Measurements from ENCODE around the gene ISG15.

Gene ISG15

GRCh38 chr1:1013105-1013921 is at the start of gene ISG15:
Gene ISG15 (plus strand): TSS chr1:1013497. CDS start chr1:1013574, 77 bp downstream.
- DNase-seq (ENCODE audit: low read depth) = peak; percentile 82

DNA sequence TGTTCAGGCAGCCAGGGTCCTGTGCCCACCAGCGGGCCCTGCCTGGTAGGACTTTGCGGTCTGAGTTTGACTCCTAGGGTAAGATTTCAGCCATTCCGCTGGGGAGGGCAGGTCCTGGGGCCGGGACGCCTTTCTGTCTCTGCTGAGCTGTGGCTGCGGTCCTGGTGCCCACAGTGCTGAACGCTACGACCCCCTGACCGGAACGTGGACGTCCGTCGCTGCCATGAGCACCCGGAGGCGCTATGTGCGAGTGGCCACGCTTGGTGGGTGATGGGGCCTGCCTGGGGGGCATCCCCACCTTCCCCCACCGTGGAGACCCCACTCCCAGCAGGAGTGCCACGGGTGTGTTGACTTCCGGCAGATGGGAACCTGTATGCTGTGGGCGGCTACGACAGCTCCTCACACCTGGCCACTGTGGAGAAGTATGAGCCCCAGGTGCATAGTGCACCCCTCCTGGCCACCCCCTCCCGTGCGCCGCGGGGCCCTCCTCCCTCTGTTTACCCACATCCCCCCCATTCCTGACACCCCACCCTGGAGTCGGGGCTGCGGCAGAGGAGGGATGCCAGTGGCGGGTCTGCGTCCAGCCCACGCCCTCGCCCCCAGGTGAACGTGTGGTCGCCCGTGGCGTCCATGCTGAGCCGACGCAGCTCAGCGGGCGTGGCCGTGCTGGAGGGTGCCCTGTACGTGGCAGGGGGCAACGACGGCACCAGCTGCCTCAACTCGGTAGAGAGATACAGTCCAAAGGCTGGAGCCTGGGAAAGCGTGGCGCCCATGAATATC is 49.4 kb upstream of the ISG15 start:
- DNase-seq (ENCODE audit: low read depth) = no peak

DNA sequence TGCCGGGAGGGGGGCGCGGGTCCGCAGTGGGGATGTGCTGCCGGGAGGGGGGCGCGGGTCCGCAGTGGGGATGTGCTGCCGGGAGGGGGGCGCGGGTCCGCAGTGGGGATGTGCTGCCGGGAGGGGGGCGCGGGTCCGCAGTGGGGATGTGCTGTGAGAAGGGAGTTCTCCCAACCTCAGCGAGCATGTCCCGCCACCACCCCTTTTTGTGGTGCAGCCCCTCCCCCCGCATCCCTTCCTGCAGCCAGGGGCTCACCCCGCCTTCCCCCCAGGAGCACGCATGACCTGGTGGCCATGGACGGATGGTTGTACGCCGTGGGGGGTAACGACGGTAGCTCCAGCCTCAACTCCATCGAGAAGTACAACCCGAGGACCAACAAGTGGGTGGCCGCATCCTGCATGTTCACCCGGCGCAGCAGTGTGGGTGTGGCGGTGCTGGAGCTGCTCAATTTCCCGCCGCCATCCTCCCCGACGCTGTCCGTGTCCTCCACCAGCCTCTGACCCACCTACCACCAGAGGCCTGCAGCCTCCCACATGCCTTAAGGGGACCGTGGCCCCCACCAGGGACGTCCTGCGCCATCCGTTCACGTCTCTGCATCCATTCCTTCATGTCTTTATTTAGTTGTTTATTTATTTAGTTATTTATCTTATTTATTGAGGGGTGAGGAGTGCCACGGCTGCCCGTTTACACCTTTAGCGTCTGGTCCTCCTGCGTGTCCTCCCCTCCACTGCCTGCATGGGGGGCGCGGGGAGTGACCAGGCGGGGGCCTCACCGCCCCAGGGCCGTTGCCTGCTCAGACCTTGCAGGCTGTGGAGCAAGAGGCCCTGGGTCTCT is 48.4 kb upstream of the ISG15 start:
- no peak for DNase-seq (ENCODE audit: low read depth)

DNA sequence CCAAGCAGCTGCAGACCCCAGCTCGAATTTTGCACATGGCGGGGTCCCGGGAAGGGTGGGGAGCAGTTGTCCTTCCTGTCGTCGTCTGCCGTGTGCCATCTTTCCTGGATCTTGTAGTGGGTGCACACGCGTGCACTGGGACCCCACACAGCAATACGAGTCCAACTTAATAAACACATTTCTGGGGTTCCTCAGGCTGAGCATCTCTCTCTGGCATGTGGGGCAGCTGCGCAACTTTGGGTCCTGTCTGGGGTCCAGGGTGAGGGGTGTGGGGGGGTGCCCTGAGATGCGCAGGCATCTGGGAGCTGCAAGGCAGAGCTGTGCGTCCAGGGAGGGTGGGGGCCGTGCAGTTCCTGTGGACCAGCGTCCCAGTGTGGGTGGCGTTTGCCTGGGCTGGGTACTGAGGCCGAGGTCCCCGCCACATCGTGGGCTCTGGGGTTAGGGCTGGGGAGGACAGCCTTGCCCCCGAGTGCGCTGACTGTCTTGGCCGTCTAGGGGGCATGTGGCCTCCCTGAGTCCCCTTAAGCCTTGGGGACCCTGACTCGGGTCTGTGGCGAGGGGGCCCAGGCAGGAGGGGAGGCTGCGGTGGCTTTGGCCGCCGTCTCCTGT is 47.7 kb upstream of the ISG15 start:
- no peak for DNase-seq (ENCODE audit: low read depth)

GRCh38 chr1:966135-966703 is 47.1 kb upstream of the ISG15 start, which contains the start of gene PLEKHN1:
Gene PLEKHN1 (plus strand): TSS chr1:966482. CDS start chr1:966532, 50 bp downstream.
- no peak for DNase-seq (ENCODE audit: low read depth)

GRCh38 chr1:966704-967300 is 46.5 kb upstream of the ISG15 start:
- peak; percentile 33 for DNase-seq (ENCODE audit: low read depth)

- no peak for DNase-seq (ENCODE audit: low read depth)
These were observed 45.6 kb upstream of the ISG15 start for GRCh38 chr1:967466-968343.

DNA sequence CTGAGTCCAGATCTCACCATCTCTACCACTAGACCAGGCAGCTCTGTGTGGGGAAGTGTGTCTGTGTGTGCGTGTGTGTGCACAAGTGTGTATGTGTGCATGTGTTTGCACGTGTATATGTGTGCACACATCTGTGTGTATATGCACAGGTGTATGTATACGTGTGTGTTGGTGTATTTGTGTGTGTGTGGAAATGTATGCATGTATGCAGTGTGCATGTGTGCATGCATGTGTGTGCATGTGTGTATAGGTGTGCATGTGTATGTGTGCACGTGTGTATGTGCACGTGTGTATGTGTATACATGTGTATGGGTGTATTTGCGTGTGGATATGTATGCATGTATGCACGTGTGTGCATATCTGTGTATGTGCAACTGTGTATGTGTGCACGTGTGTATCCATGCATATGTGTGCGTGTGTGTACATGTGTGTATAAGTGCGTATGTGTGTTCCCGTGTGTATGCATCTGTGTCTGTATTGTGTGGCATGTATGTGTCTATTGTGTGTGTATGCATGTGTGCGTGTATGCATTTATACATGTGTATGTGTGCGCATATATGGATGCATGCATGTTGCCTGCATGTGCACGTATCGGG is 43.9 kb upstream of the ISG15 start:
- DNase-seq (ENCODE audit: low read depth) = no peak

DNA sequence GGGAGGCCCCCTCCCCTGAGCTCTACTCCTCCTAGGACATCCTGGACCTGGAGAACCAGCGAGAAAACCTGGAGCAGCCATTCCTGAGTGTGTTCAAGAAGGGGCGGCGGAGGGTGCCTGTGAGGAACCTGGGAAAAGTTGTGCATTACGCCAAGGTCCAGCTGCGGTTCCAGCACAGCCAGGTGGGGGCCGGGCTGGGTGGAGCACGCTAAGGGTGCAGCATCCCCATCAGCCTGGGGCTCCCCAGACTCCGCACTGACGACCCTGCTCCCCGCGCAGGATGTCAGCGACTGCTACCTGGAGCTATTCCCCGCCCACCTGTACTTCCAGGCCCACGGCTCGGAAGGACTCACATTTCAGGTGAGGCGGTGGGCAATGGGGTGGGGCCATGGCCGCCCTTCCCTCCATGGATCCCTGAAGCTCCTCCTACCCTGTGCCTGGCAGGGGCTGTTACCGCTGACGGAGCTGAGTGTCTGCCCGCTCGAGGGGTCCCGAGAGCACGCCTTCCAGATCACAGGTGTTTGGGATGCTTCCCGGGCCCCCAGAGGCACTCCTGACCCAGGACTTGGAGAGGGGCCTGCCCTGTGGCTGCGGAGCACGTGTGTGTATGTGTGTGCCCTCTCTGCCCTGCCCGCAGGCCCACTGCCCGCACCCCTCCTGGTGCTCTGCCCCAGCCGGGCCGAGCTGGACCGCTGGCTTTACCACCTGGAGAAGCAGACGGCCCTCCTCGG is 42.9 kb upstream of the ISG15 start:
- no peak for DNase-seq (ENCODE audit: low read depth)

DNA sequence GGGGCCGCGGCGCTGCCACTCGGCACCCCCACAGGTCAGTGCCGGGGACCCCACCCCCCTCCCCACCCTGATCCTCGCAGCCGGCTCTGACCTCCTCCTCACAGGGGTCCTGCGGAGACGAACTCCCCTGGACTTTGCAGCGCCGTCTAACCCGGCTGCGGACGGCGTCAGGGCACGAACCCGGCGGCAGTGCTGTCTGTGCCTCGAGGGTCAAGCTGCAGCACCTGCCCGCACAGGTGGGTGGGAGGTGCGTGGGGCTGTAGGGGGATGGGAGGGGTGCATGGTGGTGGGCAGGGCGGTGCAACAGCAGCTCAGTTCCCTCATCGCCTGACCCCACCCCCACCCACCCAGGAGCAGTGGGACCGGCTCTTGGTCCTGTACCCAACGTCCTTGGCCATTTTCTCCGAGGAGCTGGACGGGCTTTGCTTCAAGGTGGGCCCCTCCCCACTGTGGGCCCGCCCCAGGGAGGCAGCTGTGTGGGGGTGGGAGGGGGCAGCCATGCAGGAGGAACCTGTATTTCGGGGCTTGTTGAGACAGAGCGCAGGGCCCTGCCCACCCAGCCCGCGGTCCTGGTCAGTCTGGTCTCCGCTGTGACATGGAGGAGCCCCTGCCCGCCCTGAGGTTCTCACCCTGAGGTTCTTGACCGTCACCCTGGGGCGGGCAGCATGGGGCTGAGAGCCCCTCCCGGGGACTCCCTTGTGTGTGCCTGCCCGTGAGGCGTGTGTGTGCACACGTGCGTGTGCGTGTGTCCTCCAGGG is 42.1 kb upstream of the ISG15 start:
- no peak for DNase-seq (ENCODE audit: low read depth)

DNA sequence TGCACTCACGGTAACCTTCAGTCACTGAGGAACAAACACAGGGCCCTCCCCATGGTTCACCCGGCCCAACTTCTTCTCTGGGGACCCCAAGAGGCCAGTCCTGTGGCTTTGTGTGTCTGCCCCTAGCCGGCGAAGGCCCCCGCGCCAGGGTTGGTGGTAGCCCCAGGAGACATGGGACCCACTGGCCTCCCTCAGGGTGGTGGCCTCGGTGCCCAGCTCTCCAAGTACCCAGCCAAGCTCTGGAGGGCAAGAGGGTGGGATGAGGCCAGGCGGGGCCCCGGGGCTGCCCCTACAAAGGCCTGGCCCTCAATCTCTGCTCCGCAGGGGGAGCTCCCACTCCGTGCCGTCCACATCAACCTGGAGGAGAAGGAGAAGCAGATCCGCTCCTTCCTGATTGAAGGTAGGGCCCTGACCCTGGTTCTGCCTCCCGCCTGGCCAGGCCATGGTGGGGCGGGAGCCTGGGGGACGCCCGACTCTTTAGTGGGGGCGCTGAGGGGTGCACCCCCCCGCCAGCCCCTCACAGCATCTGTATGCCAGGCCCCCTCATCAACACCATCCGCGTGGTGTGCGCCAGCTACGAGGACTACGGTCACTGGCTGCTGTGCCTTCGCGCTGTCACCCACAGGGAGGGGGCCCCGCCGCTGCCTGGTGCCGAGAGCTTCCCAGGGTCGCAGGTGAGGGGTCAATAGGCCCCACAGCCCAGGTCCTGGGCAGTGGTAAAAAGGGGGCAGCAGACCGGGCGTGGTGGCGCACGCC is 41.4 kb upstream of the ISG15 start:
- DNase-seq (ENCODE audit: low read depth) = no peak

GRCh38 chr1:972726-973458 is 40.4 kb upstream of the ISG15 start:
- DNase-seq (ENCODE audit: low read depth) = no peak

DNA sequence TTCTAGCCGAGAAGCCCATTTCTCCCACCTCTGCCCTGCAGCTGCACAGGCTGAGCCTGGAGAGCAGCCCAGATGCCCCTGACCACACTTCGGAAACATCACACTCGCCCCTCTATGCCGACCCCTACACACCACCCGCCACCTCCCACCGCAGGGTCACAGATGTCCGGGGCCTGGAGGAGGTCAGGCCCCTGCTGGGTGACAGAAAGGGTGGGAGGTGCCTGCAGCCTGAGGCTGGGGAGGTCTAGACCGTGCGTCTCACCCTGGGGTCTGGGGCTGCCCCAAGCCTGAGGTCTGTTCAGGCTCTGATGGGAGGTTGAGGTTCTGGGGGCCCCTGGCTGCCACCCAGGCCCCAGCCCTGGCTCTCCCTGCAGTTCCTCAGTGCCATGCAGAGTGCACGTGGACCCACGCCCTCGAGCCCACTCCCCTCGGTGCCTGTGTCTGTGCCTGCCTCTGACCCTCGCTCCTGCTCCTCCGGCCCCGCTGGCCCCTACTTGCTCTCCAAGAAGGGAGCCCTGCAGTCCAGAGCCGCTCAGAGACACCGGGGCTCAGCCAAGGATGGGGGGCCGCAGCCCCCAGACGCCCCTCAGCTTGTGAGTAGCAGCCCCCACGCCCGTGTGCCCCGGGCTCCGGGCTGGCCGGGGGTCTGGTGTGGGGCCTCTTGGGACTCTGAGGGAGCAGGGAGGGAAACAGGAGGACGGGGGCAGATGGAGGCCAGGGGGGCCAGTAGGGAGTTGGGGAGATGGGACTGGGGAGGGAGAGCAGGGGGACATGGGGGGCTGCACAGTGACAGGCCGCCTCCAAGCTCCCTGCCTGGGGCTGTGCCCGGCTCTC is 39.6 kb upstream of the ISG15 start:
- no peak for DNase-seq (ENCODE audit: low read depth)

DNA sequence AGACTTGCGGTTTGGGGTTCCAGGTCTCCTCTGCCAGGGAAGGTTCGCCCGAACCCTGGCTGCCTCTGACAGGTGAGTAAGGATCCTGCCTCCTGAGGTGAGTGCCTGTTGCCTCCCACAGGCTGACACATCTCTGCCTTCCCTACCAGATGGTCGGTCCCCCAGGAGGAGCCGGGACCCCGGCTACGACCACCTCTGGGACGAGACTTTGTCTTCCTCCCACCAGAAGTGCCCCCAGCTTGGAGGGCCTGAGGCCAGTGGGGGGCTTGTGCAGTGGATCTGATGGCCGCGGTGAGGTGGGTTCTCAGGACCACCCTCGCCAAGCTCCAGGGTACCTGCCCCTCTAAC is 39.0 kb upstream of the ISG15 start:
- no peak for DNase-seq (ENCODE audit: low read depth)

DNA sequence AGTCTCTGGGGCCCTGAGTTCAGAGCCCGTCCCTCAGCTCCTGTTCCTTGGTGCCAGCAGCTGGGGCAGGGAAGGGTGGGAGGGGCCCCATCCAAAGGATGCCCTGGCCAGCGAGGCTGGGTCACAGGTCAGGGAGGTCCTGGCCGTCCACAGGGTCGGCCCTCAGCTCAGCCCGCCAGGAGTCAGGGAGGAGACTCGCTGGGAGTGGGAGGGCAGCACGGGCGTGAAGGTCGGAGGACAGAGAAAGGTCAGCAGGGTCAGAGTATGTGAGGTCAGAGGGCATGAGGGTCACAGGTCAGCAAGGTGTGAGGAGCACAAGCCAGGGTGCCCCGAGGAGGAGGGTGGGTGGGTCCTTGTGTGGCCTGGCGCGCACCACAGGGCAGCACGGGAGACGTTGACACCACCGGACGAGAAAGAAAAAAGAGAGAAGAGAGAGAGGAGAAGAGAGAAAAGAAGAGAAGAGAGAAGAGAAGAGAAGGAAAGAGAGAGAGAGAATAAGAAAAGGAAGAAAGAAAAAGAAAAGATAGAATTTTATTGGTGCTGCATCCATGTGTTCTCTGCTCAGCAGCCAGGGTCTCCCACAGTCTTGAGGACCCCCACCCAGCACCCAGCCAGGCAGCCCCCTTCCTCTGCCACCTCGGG is 38.5 kb upstream of the ISG15 start:
- no peak for DNase-seq (ENCODE audit: low read depth)

DNA sequence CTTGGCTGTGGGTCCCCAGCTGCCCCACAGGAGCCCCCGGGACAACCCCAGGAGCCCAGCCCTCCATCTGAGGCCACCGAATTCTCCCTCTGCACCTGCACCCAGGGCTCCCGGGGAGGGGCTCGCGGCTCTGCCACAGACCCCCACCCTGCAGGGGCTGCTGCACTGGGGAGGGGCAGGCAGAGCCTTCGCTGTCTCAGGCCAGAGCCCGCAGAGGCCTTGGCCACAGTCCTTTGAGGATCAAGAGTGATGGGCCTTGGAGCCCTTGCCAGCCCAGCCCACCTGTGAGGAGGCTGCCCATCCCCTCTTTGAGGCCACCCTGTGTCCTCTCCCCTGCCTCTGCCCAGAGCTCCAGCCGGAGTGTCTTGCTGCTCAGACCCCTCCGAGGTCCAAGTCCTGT is 37.9 kb upstream of the ISG15 start:
- no peak for DNase-seq (ENCODE audit: low read depth)

All from stromal cell of bone marrow (primary cell).